GM19238 (cell line): Measurements from ENCODE around the gene LMX1B.

Experiments used
- DNase-seq: peaks from one replicate; pipeline ENCODE4 v3.0.0; 2011; ENCODE audit warnings: low spot score; ENCODE audit not compliant: insufficient read length

Gene LMX1B

DNA sequence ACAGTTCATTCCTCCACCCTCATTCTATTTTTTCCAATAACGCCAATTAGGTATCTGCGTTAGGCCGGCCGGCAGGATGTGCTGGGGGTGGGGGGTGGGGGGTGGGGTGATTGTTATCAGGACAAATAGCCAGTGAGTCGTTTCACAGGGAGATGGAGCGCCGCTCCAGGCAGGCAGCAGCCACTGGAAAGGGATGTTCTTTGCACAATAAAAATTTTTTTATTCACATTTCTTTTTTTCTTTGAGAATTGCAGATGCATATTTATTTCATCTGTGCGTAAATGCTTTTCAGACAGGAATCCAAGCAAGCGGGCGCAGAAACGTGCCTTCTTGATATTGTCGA lies 4.1 kb downstream of the LMX1B start:
- DNase-seq = no peak

DNA sequence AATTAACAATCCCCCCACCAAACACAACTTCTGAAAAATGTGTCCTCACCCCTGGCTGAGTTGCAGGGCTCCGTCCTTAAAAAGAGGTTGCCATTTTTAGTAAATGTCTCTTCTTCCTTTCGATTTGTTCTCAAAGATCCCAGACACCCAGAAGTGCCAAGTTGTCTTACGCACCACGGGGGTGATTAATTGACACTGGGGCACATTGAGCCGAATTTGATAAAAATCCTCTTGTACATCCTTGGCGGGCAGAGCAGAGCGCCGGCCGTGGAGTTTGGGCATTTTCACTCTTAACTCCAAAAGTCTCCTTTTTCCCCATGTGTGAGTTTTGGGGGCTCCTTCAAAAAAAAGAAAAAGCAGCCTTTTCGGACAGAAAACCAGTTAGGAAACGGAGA lies 4.5 kb downstream of the LMX1B start:
- no peak for DNase-seq

DNA sequence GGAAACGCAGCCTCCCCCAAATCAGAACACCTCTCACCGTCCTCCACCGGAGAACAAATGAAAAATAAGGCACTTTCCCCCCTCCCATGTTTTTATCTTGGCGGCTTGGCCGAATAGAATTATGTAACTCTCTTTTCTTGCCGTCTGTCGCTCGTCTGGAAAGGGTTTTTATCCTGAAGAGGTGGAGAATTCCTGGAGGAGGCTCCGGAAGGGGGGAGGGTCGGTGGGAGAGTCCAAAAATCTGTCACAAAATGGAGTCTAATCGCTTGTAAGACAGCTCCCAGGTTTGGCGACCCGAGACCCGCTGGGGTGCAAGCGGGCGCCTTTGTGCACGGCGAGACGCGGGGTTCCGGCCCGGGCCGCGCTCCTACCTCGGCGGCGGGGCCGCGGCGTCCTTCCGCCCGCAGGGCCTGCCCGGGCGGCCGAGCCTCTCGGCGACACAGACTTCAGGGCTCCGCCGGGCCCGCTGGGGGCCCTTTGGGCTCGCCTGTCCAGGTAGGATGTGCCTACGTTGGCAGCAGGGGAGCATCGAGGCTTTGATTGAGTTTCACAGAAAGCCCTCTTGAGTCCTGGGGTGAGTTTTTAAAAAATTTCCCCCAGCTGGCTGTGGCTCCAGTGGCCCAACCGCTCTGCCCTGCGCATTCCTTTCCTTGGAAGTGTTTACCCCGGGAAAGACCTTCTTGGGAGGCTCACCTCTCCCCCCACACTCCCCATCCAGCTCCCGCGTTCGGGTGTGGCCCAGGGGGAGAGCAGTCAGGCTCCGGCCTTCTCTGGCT lies 5.0 kb downstream of the LMX1B start:
- no peak for DNase-seq

DNA sequence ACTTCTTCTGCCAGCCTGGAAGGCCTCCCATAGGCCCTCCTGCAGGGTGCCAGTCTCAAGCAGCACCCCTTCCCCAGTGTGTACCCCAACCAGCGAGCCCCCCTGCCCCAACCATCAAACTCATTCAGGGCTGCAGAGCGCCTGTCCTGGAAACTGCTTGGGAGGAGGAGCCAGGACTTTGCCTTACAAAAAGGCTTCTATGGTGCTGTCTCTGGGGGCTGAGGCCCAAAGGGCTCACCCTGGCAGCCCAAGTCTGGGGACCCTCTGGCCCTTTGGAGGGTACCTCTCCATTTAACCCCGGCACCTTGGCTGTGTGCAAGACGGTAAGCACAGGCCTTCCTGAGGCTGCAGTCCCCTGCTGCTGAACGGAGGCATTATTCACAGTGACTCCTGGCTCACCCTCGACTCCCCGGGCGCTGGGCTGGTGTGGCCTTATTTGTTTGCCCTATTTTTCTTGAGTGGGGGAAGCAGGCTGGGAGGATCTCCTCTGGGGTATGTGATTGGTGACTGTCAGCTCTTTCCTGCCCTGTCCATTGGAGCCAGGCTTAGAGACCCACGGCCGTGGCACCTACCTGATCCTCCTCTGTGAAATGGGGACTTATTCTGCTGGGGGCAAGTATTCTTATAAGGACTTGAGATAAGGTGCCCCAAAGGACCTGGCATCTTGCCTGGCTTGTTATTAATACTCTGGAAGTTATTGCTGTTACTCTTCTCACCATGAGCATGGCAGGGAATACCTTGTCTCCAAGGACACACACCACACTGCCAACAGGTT lies 5.8 kb downstream of the LMX1B start:
- DNase-seq = no peak

DNA sequence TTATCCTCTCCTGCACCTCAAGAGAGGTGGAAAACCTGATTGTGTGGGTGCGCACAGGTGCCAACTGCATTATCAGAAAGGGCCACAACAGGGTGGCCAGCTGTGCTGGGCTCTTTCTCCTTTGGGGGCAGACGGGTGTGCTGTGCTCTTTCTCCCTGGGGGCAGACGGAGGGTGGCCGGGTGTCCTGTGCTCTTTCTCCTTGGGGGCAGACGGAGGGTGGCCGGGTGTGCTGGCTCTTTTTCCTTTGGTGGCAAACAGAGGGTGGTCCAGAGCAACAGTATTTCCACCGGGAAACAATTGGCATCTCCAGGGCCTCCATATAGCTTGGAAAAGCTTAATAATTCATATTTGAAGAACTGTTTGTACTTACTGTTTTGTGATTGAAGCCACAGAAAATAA lies 6.8 kb downstream of the LMX1B start:
- DNase-seq = no peak

DNA sequence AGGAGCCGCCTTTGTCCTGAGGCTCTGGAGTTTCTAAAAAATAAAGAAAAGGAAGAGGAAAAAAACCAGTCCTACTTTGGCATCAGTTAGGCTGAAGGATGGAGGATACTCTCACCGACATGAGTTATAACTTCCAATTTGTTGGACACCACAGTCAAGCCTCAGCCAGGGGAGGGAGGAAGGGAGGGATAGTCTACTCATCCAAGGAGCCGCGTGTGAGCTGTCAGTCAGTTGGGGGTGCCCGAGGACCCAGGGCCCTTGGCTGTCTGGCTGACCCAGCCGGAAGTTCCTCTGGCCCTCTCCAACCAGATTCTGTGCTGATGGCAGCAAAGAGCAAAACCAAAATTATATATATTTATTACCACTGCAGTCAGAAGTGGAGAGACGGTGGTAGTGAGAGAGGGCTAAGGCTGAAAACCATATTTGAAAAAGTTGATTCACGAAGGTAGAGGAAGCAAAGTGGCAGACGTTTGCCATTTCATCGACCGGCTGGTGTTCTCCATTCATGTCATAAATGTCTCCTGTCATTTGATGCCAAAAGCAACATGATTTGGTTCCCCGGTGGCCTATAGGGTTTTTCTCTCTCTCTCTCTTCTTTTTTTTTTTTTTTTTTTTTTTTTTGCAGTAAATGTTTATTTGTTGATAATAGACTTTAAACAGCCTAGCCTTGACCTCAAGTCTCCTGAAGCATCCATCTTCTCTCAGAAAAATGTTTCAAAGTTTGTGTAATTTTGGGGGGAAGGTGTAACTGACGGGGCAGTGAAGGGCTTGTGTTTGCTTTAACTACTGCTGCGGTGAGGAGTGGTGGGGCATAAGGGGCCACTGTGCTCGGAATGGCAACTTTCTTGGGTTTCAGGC lies 7.6 kb downstream of the LMX1B start:
- DNase-seq = no peak

DNA sequence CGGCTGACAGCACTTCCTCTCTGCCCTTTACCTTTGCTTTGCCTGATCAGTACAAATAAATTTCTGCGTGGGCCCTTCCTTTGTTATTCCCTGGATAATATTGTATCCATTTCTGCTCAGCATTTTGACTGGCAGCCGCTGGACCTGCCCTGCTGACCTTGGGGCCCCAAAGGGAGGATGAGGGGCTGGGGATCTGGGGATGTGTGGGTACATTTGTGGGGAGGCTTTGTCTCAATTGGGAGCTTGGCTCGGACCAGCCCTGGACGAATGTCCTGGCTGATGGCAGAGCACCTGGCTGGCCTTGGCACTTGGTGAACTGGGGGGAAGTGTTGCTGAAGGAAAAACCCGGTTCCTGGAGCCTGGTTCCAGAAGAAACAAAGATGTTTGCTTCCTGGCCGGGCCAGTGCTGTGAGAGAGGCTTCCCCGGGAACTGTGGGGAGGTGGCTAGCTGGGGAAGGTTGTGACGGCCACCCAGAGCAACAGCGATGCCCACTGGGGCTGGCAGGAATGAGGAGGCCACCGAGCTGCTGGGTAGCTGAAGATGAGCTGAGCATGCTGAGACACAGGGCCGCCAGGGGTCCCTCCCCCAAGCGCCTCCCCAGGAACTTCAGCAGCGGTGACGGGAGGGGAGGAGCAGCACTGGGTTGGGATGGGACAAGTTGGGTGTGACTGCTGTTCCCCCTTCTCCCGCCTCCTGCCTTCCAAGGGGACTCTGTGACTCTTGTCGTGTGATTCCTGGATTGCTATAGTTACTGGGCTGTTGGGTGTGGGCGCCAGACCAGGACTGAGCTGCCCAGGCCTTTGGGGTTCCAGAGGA lies 8.4 kb downstream of the LMX1B start:
- no peak for DNase-seq

DNA sequence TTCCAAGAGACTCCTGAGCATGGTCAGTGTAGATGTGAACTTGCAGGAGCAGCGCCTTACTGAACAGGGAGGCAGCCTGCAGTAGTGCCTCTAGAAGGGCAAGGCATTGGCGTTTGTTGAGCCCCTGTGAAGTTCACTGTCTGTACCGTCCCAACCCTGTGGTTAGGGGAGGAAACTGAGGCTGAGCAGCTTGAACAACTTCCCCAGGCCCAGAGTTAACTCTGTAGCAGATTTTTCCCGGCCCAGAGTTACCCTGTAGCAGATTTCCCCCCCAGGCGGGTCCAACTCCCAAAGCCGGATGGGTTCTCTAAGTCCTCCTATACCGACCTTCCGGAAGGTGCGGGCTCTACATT lies 9.6 kb downstream of the LMX1B start:
- DNase-seq = no peak

DNA sequence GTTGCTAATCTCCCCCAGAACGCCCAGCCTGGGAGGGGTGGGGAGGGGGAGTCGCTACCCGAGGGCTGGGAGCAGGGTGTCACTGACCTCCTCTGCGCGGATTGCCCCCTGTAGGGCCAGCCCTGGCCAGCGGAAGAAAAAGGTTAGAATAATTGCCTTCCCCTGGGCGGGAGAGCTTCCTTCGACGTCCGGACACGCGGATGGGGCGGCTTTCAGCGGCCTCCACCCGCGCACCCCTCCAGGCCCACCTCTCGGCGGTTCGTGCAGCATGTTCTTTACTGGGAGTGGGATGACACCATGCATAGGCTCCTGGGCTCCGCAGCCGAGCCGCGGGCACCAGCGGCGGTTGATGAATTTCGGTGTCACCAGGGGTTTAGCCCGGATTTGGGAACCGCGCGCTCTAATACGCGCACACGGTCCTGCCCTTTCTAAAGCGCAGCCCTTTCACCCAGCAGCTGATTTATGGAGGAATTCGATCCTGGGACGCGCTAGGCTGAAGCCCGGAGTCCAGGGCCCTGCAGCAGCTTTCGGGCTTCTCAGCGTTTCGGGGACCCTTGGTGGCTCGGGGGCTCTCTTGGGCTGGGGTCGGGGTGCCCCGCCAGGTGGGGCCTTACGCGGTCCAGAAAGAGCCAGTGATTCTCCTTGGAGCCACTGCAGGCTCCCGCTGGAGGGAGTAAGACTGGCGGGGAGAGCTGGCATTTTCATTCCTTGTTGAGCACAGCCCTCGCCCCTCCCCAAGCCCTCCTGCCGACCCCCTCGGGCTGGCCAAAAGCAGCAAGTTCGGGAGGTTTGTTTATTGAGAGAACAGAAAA lies 10.1 kb downstream of the LMX1B start:
- DNase-seq = no peak

DNA sequence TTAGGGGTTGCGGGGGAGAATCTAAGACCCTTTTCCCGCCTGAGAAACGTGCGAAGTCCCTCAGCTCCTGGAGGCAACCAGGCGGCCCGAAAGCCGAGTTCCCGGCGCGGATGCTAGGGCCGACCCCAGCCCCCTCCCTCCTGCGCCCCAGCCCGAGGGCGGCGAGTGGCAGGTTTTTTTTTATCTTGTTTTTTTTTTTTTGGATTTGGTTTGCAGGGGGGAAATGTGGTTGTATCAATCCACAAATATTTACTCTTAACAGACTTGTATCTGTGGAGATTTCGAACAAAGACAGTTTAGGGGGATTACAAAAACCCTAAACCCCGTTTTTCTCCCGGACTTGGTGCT lies 10.7 kb downstream of the LMX1B start:
- no peak for DNase-seq

DNA sequence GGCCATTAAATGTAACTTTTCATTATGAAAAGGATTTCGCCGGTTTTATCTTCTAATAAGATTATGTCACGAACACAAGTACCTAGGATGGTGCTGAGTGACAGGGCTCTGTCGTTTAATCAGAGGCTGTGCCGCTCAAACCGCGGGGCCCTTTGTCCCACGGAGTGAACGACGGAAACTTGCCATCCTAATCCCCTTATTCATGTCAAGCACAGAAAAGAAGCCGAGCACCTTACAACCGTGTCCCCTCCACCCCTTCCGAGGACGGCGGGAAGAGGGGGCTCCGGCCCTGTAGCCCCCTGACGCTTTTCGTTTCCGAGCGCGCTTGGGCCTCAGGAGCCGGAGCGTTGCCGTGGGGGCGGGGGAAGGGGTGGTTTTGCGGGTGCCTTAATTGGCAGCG lies 11.2 kb downstream of the LMX1B start:
- DNase-seq = no peak

DNA sequence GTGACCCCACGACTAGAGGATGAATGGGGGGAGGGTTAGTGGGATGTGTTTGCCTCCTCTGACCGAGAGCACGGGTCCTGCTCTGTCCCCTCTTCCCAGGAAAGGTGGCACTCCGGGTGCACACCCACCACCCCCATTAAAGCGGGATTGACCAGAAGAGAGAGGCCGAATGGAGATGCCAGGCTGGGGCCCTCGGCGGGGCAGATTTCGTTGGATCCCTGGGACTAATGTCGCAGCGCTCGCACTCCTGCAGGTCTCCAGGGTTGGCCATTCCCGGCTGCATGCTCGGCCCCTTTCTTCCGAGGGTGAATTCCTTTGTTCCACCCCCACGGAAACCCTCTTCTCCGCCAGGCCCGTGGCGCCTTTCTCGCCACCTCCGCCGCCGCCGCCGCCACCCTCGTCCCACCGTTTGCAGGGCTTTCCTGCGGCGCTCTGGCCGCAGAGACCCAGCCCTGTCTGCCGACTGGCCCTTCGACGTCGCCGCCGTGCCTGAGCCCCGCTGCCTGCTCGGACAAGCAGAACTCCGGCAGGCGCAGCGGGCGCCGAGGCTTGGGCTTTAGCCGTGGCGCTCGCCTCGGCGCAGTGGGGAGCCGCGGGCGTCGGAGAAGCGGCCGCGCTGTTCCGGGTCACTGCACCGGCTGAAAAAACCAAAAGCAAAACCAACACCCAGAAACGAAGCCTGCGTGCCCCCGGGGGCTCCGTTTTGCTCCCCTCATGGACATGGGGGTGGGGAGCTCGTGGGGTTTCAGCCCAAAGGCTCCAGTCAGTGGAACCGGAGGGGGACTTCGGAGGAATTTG lies 11.8 kb downstream of the LMX1B start:
- DNase-seq = no peak

DNA sequence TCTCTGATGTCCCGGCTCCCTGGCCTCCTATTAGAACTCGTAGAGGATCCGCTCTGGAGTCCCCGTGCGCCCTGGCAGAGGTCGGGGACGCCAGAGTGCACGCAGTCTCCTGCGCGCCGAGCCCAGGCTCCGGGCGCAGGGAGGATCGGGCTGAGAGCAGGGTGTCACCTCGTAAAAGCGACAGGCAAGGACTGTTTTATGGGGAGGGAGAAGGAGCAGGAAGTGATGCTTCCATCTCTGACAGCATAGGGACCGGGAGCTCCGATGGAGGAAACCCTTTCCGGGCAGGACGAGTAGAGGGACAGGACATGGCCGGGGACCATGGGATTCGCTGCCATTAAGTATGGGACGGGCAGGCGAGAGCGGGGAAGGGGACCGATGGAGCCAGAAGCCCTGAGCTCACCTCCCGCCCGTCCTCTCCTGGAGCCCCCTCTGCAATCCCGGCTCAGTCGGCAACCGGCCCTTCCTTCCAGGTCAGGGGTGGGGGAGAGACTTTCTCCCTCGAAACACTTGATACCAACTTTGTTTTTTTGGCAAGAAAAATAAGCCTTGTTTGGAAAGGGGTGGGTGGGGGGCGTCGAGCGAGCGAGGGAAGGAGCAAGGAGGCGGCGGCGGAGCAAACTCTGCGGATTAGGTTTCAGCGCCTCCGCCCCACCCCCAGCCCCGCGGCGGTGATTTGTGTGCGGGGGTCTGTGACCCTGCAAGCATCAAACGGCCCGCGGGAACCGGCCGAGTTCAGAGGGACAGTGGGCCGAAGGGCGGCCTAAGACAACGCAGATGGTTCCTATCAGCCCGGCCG lies 12.6 kb downstream of the LMX1B start:
- no peak for DNase-seq

DNA sequence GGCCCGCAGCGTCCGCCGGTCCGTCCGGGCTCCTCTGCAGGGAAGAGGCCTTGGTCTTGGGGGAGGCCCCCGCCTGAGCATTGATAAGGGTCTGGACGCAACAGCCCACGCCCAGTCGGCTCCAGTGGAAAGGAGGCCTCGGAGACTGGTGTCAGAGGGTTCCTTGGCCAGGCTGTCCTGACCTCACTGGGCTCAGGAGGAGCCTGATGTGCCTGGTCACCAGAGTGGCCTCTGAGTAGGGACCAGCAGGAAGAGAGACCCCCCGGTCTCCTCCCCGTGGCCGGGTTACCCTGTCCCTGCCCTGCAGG lies 13.2 kb downstream of the LMX1B start:
- no peak for DNase-seq

DNA sequence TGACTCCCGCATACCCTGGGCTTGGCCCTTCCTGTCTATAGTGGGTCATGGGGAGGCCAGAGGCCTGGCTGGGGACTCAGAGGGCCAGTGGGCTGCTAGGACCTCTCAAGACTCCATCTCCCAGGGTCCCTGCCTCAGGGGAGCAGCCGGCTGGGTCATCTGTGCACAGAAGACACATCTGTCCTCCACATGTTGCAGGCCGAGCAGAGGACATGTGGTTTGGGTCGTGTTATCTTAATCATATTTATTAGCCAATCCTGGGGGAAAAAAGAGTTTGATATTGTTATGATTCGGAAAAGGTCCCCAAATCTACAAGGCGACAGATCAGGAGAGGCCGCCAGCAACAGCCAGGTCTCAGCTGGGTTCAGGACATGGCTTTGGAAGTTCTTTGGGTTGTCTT lies 14.4 kb downstream of the LMX1B start:
- no peak for DNase-seq

DNA sequence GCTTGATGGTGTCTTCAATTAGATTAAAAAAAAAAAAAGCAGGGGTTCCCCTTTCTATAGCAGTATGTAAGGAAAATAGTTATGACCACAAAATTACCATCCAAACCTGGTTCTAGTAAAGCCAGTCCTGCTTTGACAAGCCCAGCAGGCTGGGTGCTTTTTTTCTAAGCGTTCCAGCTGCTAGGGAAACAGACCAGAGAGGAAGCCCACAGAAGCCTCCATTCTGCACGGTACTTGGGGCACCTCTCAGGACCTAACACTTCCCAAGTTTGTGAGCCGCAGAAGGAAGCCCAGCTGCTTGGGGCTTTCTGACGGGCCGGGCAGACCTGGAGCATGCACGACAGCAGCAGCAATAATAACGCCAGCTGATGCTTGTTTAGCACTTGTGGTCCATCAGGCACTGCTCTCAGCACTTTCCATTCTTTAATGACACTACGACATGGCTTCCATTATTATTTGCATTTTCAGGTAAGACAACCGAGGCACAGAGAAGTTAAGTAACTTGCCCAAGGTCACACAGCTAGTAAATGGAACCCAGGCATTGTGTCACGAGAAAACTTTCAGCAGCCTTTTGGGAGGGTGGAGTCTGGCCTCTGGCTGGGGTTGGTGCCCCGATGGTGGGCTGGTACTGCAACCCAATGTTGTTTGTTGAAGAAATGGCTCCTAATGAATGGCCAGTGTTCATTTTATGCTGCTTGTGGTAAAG lies 15.4 kb downstream of the LMX1B start:
- DNase-seq = no peak

DNA sequence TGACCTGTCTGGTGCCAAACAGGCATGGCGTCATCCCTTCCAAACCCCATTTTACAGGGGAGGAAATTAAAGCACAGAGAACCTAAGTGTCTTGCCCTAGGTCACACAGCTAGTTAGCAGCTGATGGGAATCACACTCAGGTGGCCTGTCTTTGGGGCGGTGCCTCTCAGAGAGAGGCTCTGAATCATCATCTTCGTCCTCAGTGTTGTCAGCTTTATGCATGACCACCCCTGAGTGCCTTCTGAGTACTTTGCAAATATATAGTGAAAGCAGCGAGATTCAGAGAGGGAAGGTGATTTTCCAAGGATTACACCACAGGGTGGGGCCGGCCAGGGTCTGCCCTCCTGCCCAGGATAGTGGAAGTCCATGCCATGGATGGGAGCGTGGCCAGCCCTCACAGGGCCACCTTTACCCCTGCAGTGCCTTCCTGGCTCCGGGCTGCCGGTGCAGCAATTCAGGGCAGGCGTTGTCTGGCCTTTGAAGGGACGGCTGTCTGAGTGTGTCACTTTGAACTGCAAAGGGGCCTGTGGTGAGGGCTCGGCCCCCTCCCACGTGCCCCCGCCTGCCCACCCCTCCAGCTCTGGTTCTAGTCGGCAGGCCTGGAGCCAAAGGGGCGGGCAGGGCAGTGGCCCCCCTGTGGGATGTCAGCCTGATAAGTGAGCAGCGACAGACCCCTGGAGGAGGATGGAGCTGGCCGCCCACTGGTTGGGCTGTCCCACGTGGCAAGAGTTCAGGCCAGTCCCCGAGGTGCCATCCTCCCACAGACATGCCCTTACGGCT lies 16.9 kb downstream of the LMX1B start:
- no peak for DNase-seq

DNA sequence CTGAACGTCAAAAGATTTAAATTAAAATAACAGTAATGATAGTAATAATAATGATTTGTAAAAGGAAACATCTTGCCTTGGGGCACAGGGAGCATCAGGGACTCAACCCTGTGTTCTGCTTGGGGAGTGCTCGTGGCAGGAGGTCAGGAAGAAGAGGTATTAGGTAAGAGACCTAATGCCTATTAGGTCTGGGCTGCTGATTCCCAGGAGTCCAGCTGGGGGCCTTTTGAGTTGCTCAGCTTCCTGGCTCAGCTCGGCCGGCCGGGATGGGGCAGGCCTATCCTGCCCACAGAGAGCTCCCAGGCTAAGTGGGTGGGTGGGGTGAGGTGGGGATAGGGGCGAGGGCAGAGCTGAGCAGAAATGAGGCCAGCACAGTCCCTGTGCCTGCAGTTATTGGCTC lies 17.5 kb downstream of the LMX1B start:
- no peak for DNase-seq
